Chondrocyte (in vitro differentiated cells): ENCODE measurements around the gene MGAT4B. TPM values are rescaled to one million over a fixed set of nuclear protein-coding genes. Genes with fewer than 3 reads are reported as not detected.
"Not testable (repeated sequence)": the region's sequence is repeated elsewhere in the genome, so short reads cannot be mapped to it uniquely, and the experiment has no call there.

ENCODE experiments used
- DNase-seq: peaks from one replicate; pipeline ENCODE4 v3.0.0; 2021; ENCODE audit warnings: mixed read lengths, low spot score
- H3K27ac Mint-ChIP-seq: one replicate; pipeline ENCODE4 v1.8.0; 2021; ENCODE audit warnings: mild to moderate bottlenecking, moderate library complexity, mixed read lengths; ENCODE audit not compliant: unreplicated experiment
- H3K27me3 Mint-ChIP-seq: 2 replicates; pipeline ENCODE4 v1.8.0; 2021; ENCODE audit warnings: low read depth, mixed read lengths
- H3K36me3 Mint-ChIP-seq: 2 replicates; pipeline ENCODE4 v1.8.0; 2021; ENCODE audit warnings: low read depth, mixed read lengths
- H3K4me1 Mint-ChIP-seq: 2 replicates; pipeline ENCODE4 v1.8.0; 2021; ENCODE audit warnings: low read depth, mild to moderate bottlenecking, mixed read lengths
- H3K4me3 Mint-ChIP-seq: one replicate; pipeline ENCODE4 v1.8.0; 2021; ENCODE audit warnings: mild to moderate bottlenecking, moderate library complexity, mixed read lengths; ENCODE audit not compliant: unreplicated experiment
- H3K9me3 Mint-ChIP-seq: 2 replicates; pipeline ENCODE4 v1.8.0; 2021; ENCODE audit warnings: low read depth, mixed read lengths
- total RNA-seq: library from RNA; stranded (reverse); gene quantifications from 3 replicates; pipeline ENCODE4 v1.2.1, GENCODE V29; 2021
- TF ChIP-seq, protein P1 (sequence below): fragments of 200-600 bp; sonication (generic); IDR thresholded peaks from 2 replicates; pipeline ENCODE4 v1.5.0; 2021; ENCODE audit warnings: antibody characterized with exemption, mild to moderate bottlenecking, moderate library complexity

The MGAT4B gene
- total RNA-seq, 1 donor from 2014 or later: 142 TPM

- no peak for DNase-seq
- Mint-ChIP-seq H3K27me3 (no peaks in the 10 kb centered on the region), H3K27ac (no peak overlapping the region), H3K36me3 (peaks cover 3% of the 10 kb centered on the region), H3K9me3 (no peaks in the 10 kb centered on the region), H3K4me1 (peaks cover 17% of the 10 kb centered on the region), H3K4me3 (no peak overlapping the region)
- TF ChIP-seq, protein P1, sequence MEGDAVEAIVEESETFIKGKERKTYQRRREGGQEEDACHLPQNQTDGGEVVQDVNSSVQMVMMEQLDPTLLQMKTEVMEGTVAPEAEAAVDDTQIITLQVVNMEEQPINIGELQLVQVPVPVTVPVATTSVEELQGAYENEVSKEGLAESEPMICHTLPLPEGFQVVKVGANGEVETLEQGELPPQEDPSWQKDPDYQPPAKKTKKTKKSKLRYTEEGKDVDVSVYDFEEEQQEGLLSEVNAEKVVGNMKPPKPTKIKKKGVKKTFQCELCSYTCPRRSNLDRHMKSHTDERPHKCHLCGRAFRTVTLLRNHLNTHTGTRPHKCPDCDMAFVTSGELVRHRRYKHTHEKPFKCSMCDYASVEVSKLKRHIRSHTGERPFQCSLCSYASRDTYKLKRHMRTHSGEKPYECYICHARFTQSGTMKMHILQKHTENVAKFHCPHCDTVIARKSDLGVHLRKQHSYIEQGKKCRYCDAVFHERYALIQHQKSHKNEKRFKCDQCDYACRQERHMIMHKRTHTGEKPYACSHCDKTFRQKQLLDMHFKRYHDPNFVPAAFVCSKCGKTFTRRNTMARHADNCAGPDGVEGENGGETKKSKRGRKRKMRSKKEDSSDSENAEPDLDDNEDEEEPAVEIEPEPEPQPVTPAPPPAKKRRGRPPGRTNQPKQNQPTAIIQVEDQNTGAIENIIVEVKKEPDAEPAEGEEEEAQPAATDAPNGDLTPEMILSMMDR: no peak
Measured at GRCh38 chr5:179791881-179792611, 14.6 kb downstream of the MGAT4B start.

GRCh38 chr5:179789278-179789677 lies 17.4 kb downstream of the MGAT4B start:
- H3K4me1 Mint-ChIP-seq: peaks cover 12% of the 10 kb centered on the region
- DNase-seq, H3K27me3 Mint-ChIP-seq, H3K27ac Mint-ChIP-seq, H3K4me3 Mint-ChIP-seq, H3K36me3 Mint-ChIP-seq, H3K9me3 Mint-ChIP-seq: not testable (repeated sequence)

DNA sequence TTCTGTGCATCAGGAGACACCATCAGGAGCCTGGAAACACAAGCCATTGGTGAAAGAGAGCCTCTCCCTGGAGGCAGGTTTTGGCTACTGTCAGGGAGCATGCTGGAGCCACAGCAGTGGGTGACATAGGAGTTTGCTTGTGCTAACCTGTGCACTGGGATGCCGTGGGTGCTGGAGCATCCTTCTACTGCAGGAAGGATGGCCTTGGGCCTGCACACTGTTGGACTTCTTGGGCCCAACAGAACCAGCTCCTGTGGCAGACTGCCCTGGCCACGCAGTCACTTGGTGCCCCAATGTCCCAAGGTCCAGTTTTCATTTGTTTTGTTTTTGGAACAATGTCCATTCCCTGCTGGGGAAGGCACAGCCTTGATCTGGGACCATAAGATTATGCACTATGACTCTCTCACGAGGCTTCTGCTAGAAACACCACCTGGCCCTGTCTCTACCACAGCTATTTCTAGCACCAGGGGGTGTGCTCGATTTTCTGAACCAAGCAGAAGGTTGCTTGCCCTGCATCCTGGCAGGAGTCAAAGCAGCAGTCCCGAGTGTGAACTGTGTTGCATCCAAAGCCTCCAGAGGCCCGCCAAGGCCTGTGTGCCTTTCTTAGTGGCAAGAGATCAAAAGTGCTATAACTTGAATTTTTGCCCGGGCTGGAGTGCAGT lies 18.3 kb downstream of the MGAT4B start:
- TF ChIP-seq, protein P1: no peak
- no peak overlapping the region for H3K4me3 Mint-ChIP-seq
- peaks cover 3% of the 10 kb centered on the region for H3K4me1 Mint-ChIP-seq
- DNase-seq: no peak
- H3K27me3 Mint-ChIP-seq: no peaks in the 10 kb centered on the region
- no peaks in the 10 kb centered on the region for H3K9me3 Mint-ChIP-seq
- no peak overlapping the region for H3K27ac Mint-ChIP-seq
- no peaks in the 10 kb centered on the region for H3K36me3 Mint-ChIP-seq

DNA sequence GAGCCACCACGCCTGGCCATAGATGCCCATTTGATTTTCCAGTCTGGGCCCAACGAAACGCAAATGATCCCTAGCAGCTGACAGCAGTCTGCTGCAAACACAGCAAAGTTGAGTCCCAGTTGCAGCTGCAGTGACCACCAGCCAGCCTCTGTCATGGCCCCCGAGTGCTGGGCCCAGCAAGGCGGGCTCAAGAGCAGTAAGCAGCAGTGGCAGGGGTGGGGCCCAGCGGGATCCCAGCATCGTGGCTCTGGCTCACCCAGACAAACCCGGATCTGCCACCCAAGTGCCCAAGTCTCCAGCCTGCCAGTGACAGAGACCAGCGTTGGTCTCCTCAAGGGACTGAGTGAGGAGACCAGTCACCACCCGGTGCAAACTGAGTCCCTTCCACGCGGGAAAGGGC lies 19.8 kb downstream of the MGAT4B start:
- H3K27ac Mint-ChIP-seq: no peak overlapping the region
- no peak for DNase-seq
- no peaks in the 10 kb centered on the region for H3K4me1 Mint-ChIP-seq
- H3K9me3 Mint-ChIP-seq: no peaks in the 10 kb centered on the region
- H3K4me3 Mint-ChIP-seq: no peak overlapping the region
- H3K27me3 Mint-ChIP-seq: no peaks in the 10 kb centered on the region
- H3K36me3 Mint-ChIP-seq: no peaks in the 10 kb centered on the region
- TF ChIP-seq, protein P1: no peak

DNA sequence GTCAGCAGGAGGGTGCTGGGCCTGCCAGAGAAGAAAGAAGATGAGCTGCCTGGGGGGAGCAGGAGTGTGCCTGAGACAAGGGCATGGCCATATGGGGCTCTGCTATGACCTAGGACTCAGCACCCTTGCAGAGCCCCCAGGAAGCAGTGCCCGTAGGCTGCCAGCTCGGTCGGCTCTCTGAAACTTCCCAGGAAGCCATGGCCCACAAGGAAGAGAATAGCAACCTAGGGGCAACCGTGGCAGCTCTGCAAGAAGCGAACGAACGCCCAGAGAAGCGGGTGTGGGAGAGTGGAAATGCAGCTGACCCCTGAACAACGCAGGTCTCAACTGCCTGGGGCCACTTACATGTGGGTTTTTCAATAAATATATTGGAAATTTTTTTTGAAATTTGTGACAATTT lies 23.5 kb downstream of the MGAT4B start:
- Mint-ChIP-seq H3K27me3 (no peaks in the 10 kb centered on the region), H3K27ac (no peak overlapping the region), H3K4me1 (no peaks in the 10 kb centered on the region), H3K4me3 (no peak overlapping the region), H3K36me3 (peaks cover 12% of the 10 kb centered on the region), H3K9me3 (no peaks in the 10 kb centered on the region)
- DNase-seq: no peak
- TF ChIP-seq, protein P1: no peak
